ENCODE data around the gene SEMA6C. TPM values are rescaled to one million over a fixed set of nuclear protein-coding genes. Genes with fewer than 3 reads are reported as not detected.
A peak's percentile ranks its signal among the peaks of the same experiment; 100 is the strongest.

The SEMA6C gene
- total and polyA plus RNA-seq, 8 donors = 0.47 to 24.1 (median 2.2) TPM

GRCh38 chr1:151166505-151166956, 20.1 kb upstream of the SEMA6C start:
- ATAC-seq = no peak
- 3% methylated on average over 15 of the region's 15 CpGs for WGBS, 2 donors
- no peak for DNase-seq
- Histone ChIP-seq H3K9me3 (no peaks in the 10 kb centered on the region), H3K36me3 (no peaks in the 10 kb centered on the region), H3K27me3 (no peaks in the 10 kb centered on the region), H3K27ac (peak overlapping the region in 1 of 4 donors; percentile 35), H3K4me1 (peaks cover 7 to 13% (median 8%) of the 10 kb centered on the region in 3 donors), H3K4me3 (peak overlapping the region; percentile 49 to 72 (median 67))
- TF ChIP-seq, protein P1, sequence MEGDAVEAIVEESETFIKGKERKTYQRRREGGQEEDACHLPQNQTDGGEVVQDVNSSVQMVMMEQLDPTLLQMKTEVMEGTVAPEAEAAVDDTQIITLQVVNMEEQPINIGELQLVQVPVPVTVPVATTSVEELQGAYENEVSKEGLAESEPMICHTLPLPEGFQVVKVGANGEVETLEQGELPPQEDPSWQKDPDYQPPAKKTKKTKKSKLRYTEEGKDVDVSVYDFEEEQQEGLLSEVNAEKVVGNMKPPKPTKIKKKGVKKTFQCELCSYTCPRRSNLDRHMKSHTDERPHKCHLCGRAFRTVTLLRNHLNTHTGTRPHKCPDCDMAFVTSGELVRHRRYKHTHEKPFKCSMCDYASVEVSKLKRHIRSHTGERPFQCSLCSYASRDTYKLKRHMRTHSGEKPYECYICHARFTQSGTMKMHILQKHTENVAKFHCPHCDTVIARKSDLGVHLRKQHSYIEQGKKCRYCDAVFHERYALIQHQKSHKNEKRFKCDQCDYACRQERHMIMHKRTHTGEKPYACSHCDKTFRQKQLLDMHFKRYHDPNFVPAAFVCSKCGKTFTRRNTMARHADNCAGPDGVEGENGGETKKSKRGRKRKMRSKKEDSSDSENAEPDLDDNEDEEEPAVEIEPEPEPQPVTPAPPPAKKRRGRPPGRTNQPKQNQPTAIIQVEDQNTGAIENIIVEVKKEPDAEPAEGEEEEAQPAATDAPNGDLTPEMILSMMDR (IDR thresholded peaks at IDR 0.05) = no peak
- intact Hi-C loops (cut with DNase I) = no loop called here
- no peak for FAIRE-seq

- no peaks in the 10 kb centered on the region for H3K27me3 ChIP-seq
- H3K4me3 ChIP-seq = peak within 1 kb of the TSS; percentile 49 to 72 (median 67)
- H3K9me3 ChIP-seq = no peaks in the 10 kb centered on the region
- 0% methylated on average over 38 of the region's 38 CpGs for WGBS, 2 donors
- peak; percentile 98 for FAIRE-seq
- TF ChIP-seq, protein P1 (IDR thresholded peaks at IDR 0.05) = no peak
- intact Hi-C loops (cut with DNase I) = no loop called here
- peaks cover 7 to 13% (median 8%) of the 10 kb centered on the region in 3 donors for H3K4me1 ChIP-seq
- H3K27ac ChIP-seq = peak within 1 kb of the TSS in 2 of 4 donors; percentile 53 to 70
- DNase-seq = peak; percentile 90 to 98 (median 96)
- H3K36me3 ChIP-seq = peaks cover 0 to under 1% (median 0%) of the 10 kb centered on the region in 3 donors
- ATAC-seq = peak; percentile 96 to 97 (median 97)
Measured at GRCh38 chr1:151165738-151166504, 19.5 kb upstream of the SEMA6C start, which contains the start of the genes LYSMD1 and SCNM1. Gene LYSMD1, minus strand, starts transcription at chr1:151165902. Its CDS starts 644 bp downstream, at chr1:151165258. Gene SCNM1, plus strand, starts transcription at chr1:151166144. Its CDS starts 9 bp downstream, at chr1:151166153.

- FAIRE-seq = no peak
- Histone ChIP-seq H3K27me3 (no peaks in the 10 kb centered on the region), H3K4me1 (peaks cover 7 to 13% (median 8%) of the 10 kb centered on the region in 3 donors), H3K27ac (peak overlapping the region in 2 of 4 donors; percentile 53 to 70), H3K9me3 (no peaks in the 10 kb centered on the region), H3K4me3 (peak overlapping the region; percentile 49 to 72 (median 67)), H3K36me3 (peaks cover 0 to 7% (median 0%) of the 10 kb centered on the region in 3 donors)
- ATAC-seq = peak; percentile 23 to 53 (median 40)
- intact Hi-C loops (cut with DNase I) = no loop called here
- TF ChIP-seq, protein P1 (IDR thresholded peaks at IDR 0.05) = no peak
- 1 to 5% methylated on average over 15 of the region's 15 CpGs for WGBS, 2 donors
- DNase-seq = peak in 4 of 6 donors; percentile 34 to 60 (median 50)
Measured at GRCh38 chr1:151165281-151165737, 18.9 kb upstream of the SEMA6C start.

DNA sequence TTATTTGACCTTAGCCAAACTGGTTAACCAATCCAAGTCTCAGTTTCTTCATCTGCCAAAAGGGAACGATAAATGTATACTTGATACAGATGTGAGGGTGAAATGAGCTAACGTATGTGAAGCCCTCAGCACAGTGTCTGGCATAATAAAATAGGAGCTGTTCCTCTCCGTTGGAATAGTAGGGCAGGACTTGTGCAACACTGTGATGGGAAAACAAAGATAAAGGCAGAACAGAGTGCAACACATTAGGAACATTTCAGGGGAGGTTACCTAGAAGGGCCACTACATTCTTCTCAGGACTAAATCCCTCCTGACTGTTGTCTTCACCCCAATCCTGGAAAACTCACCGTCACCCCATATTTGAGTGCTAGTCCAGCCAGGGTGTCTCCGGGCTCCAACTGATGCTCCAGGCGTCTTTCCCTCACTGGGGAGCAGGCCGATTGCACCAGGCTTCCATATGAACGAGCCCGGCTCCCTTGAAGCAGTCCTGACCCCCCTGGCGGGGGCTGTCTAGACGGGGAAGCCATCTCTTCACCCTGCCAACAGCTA, 18.4 kb upstream of the SEMA6C start:
- peaks cover 7 to 13% (median 8%) of the 10 kb centered on the region in 3 donors for H3K4me1 ChIP-seq
- DNase-seq (peak in 2 of 6 donors; percentile 43 to 59), FAIRE-seq (no peak), ATAC-seq (peak in 3 of 4 donors; percentile 13 to 28 (median 24))
- peak overlapping the region in 2 of 4 donors; percentile 23 to 70 for H3K27ac ChIP-seq
- no peaks in the 10 kb centered on the region for H3K9me3 ChIP-seq
- TF ChIP-seq, protein P1 (IDR thresholded peaks at IDR 0.05) = no peak
- peak overlapping the region; percentile 49 to 72 (median 67) for H3K4me3 ChIP-seq
- intact Hi-C loops (cut with DNase I) = no loop called here
- no peaks in the 10 kb centered on the region for H3K27me3 ChIP-seq
- H3K36me3 ChIP-seq = peaks cover 0 to 9% (median 0%) of the 10 kb centered on the region in 3 donors
- WGBS, 2 donors = 13 to 19% methylated on average over 11 of the region's 11 CpGs

Data from pancreas (tissue), 10 donors.